22Rv1 (cell line): ENCODE results near the gene POLR3H.
A peak's percentile ranks its signal among the peaks of the same experiment; 100 is the strongest.

Source experiments
- H3K27ac ChIP-seq: fragments of 450-650 bp; 2 replicates; pipeline ENCODE4 v1.5.1; 2017
- ZFX ChIP-seq: fragments of 450-650 bp; IDR thresholded peaks from 2 replicates; pipeline ENCODE4 v1.6.1; 2017; ENCODE audit warnings: antibody characterized with exemption, borderline replicate concordance
- TF ChIP-seq, protein P1 (sequence below): fragments of 450-650 bp; IDR thresholded peaks from 2 replicates; pipeline ENCODE4 v1.5.1; 2017; ENCODE audit warnings: mild to moderate bottlenecking

Gene POLR3H

DNA sequence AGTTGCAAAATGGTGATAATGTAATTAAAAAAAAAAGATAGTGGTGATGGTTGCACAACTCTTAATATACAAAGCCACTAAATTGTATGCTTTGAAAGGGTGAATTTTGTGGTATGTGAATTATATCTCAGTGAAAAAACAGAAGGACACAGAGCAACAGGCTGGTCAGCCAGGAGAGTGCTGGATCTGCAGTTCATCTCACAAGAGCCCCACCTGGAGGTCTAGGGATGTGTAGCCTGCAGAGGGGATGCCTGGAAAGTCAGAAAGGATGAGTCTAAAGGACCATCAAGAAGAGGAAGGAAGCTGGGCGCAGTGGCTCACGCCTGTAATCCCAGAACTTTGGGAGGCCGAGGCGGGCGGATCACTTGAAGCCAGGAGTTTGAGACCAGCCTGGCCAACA is 9.0 kb downstream of the POLR3H start:
- TF ChIP-seq ZFX = no peak
- TF ChIP-seq, protein P1, sequence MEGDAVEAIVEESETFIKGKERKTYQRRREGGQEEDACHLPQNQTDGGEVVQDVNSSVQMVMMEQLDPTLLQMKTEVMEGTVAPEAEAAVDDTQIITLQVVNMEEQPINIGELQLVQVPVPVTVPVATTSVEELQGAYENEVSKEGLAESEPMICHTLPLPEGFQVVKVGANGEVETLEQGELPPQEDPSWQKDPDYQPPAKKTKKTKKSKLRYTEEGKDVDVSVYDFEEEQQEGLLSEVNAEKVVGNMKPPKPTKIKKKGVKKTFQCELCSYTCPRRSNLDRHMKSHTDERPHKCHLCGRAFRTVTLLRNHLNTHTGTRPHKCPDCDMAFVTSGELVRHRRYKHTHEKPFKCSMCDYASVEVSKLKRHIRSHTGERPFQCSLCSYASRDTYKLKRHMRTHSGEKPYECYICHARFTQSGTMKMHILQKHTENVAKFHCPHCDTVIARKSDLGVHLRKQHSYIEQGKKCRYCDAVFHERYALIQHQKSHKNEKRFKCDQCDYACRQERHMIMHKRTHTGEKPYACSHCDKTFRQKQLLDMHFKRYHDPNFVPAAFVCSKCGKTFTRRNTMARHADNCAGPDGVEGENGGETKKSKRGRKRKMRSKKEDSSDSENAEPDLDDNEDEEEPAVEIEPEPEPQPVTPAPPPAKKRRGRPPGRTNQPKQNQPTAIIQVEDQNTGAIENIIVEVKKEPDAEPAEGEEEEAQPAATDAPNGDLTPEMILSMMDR = peak; percentile 24; the same call in 1 of the 2 replicates
- H3K27ac ChIP-seq = peak overlapping the region; percentile 13; the same call in 1 of the 2 replicates

GRCh38 chr22:41534219-41534618 is 10.1 kb downstream of the POLR3H start:
- TF ChIP-seq, protein P1 = no peak
- TF ChIP-seq ZFX = no peak
- peak overlapping the region; percentile 13; the same call in 1 of the 2 replicates for H3K27ac ChIP-seq

- peak overlapping the region; percentile 36; the same call in 1 of the 2 replicates for H3K27ac ChIP-seq
- TF ChIP-seq, protein P1 = peak; percentile 93
- TF ChIP-seq ZFX = no peak
These were observed 11.1 kb downstream of the POLR3H start for GRCh38 chr22:41532908-41533825.

- 0 out of 2 replicates have a peak overlapping the region, but pooled peaks have one; percentile 36 for H3K27ac ChIP-seq
- TF ChIP-seq ZFX = no peak
- TF ChIP-seq, protein P1 = no peak
These were observed 12.4 kb downstream of the POLR3H start for GRCh38 chr22:41531715-41532477.

- no peak for TF ChIP-seq ZFX
- TF ChIP-seq, protein P1 = no peak
- peak overlapping the region; percentile 36; the same call in 1 of the 2 replicates for H3K27ac ChIP-seq
These were observed 13.2 kb downstream of the POLR3H start for GRCh38 chr22:41530890-41531714.

DNA sequence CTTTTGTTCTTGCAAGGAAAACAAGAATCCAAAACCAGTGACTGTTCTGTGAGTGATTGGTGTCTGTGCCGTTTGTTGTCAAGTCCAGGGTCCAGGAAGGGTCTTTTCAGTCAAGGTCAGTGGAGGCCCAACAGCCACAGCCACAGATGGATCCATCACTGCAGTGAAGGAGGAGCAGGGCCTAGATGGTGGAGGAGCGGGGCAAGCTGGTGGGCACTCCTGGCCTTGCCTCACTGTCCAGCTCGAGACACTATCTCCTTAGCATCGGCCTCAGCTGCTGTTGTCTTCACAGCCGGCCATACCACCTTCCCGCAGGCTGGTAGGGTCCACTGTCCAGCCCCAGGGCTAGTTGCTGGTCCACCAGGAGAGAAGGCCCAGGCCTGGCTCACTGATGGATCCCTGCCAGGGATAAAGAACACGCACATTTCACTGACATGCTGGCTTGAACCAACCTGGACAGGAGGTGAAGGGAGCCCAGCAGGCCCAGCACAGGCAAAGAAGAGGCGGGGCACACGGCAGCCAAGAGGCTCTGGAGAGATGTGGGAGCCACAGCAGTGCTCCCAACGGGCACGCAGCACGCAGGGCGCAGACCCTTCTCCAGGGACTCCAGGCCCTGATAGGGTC is 15.2 kb downstream of the POLR3H start:
- peak overlapping the region; percentile 75 for H3K27ac ChIP-seq
- TF ChIP-seq ZFX = no peak
- TF ChIP-seq, protein P1 = no peak
